PC-9 (cell line): Measurements from ENCODE around the gene ANO5. TPM values are rescaled to one million over a fixed set of nuclear protein-coding genes. Genes with fewer than 3 reads are reported as not detected.

Source experiments
- BruUV-seq: library from RNA; stranded (reverse); fragments of 400-500 nt; replicated peaks from 2 replicates; lab custom pipeline; 2021; lab: Mats Ljungman, UMichigan
- CTCF ChIA-PET: fragments of 300-600 bp; sonication (Branson Sonifier 250); formaldehyde crosslinking; loops from one replicate; lab custom pipeline; 2022; ENCODE audit warnings: antibody characterized with exemption; lab: Charles Lee
- POLR2A ChIA-PET: fragments of 300-600 bp; sonication (Branson Sonifier 250); formaldehyde crosslinking; loops from one replicate; lab custom pipeline; 2022; ENCODE audit warnings: antibody characterized with exemption; ENCODE audit not compliant: unreplicated experiment; lab: Charles Lee
- DNase-seq, 2 experiments: peaks; one replicate each; pipeline versions ENCODE4 v3.0.0 to v3.0.0-alpha.2; 2015 to 2022; ENCODE audit warnings: mixed read lengths in 1 of 2
- H2AFZ ChIP-seq: fragments of 200-600 bp; sonication (generic); 2 replicates; pipeline ENCODE4 v1.8.1; 2017; ENCODE audit warnings: antibody characterized with exemption
- H3F3A ChIP-seq: fragments of 200-600 bp; sonication (generic); 2 replicates; pipeline ENCODE4 v1.8.1; 2017; ENCODE audit warnings: antibody characterized with exemption, mild to moderate bottlenecking, low read depth; ENCODE audit not compliant: insufficient read depth
- H3K27ac ChIP-seq: fragments of 200-600 bp; sonication (generic); 2 replicates; pipeline ENCODE4 v1.6.1; 2016; ENCODE audit warnings: mixed run types
- H3K27me3 ChIP-seq: fragments of 200-600 bp; sonication (generic); 2 replicates; pipeline ENCODE4 v1.6.1; 2016; ENCODE audit warnings: low read depth, mixed run types; ENCODE audit not compliant: insufficient read depth
- H3K36me3 ChIP-seq: fragments of 200-600 bp; sonication (generic); 2 replicates; pipeline ENCODE4 v1.6.1; 2016; ENCODE audit warnings: low read depth, mixed run types
- H3K4me1 ChIP-seq: fragments of 200-600 bp; sonication (generic); replicated peaks from 2 replicates; pipeline ENCODE4 v1.6.1; 2016; ENCODE audit warnings: mixed run types; ENCODE audit not compliant: insufficient read depth
- H3K4me2 ChIP-seq: fragments of 200-600 bp; sonication (generic); 2 replicates; pipeline ENCODE4 v1.6.1; 2017; ENCODE audit warnings: mixed run types
- H3K4me3 ChIP-seq: fragments of 200-600 bp; sonication (generic); 2 replicates; pipeline ENCODE4 v1.6.1; 2016; ENCODE audit warnings: mixed run types
- H3K79me2 ChIP-seq: fragments of 200-600 bp; sonication (generic); 2 replicates; pipeline ENCODE4 v1.6.1; 2017; ENCODE audit warnings: low read depth, mixed run types
- H3K9me2 ChIP-seq: fragments of 200-600 bp; sonication (generic); 2 replicates; pipeline ENCODE4 v1.8.1; 2017; ENCODE audit warnings: mild to moderate bottlenecking; ENCODE audit not compliant: insufficient read depth
- H3K9me3 ChIP-seq: fragments of 200-600 bp; sonication (generic); 2 replicates; pipeline ENCODE4 v1.8.1; 2016; ENCODE audit warnings: low read depth; ENCODE audit not compliant: insufficient read depth
- H4K20me1 ChIP-seq: fragments of 200-600 bp; sonication (generic); 2 replicates; pipeline ENCODE4 v1.8.1; 2017; ENCODE audit not compliant: insufficient read depth
- EZH2 ChIP-seq: fragments of 200-600 bp; sonication (generic); IDR thresholded peaks from 2 replicates; pipeline ENCODE4 v1.8.0; 2017; ENCODE audit warnings: antibody characterized with exemption, low read depth
- intact Hi-C: fragments of 100-400 bp; cut with micrococcal nuclease; formaldehyde crosslinking; loops from one replicate; pipeline ENCODE4 v1.10.0; 2022; ENCODE audit not compliant: unreplicated experiment
- total RNA-seq: library from RNA; stranded (reverse); gene quantifications from 2 replicates; pipeline ENCODE4 v1.2.3, GENCODE V29; 2021
- TF ChIP-seq, protein P1 (sequence below): fragments of 200-600 bp; sonication (generic); conservative IDR thresholded peaks from 2 replicates; pipeline ENCODE4 v1.6.1; 2017; ENCODE audit warnings: mixed run types, antibody characterized with exemption, mild to moderate bottlenecking, moderate library complexity

ANO5 gene
- total RNA-seq, 1 experiment from 2014 or later: not detected

GRCh38 chr11:22304337-22304961 lies 111.6 kb downstream of the ANO5 start:
- no peak overlapping the region for H3K4me2 ChIP-seq
- BruUV-seq: no TSS peak
- TF ChIP-seq, protein P1, sequence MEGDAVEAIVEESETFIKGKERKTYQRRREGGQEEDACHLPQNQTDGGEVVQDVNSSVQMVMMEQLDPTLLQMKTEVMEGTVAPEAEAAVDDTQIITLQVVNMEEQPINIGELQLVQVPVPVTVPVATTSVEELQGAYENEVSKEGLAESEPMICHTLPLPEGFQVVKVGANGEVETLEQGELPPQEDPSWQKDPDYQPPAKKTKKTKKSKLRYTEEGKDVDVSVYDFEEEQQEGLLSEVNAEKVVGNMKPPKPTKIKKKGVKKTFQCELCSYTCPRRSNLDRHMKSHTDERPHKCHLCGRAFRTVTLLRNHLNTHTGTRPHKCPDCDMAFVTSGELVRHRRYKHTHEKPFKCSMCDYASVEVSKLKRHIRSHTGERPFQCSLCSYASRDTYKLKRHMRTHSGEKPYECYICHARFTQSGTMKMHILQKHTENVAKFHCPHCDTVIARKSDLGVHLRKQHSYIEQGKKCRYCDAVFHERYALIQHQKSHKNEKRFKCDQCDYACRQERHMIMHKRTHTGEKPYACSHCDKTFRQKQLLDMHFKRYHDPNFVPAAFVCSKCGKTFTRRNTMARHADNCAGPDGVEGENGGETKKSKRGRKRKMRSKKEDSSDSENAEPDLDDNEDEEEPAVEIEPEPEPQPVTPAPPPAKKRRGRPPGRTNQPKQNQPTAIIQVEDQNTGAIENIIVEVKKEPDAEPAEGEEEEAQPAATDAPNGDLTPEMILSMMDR: peak; percentile 82
- no peak for TF ChIP-seq EZH2
- CTCF ChIA-PET: interaction anchor here (0.9 kb wide), 1 partner anchor 60 kb away, joined by 3 read pairs; no protein-coding TSS in a partner anchor
- H3K9me2 ChIP-seq: no peaks in the 10 kb centered on the region
- no peaks in the 10 kb centered on the region for H3K36me3 ChIP-seq
- H3K4me3 ChIP-seq: no peak overlapping the region
- no peak overlapping the region for H2AFZ ChIP-seq
- H3K27me3 ChIP-seq: no peaks in the 10 kb centered on the region
- no peak for DNase-seq
- no peak overlapping the region for H3K27ac ChIP-seq
- intact Hi-C loops: loop anchor here (5.0 to 10.0 kb wide), 2 partner anchors 57 to 1660 kb away; no protein-coding TSS in a partner anchor
- no peaks in the 10 kb centered on the region for H3F3A ChIP-seq
- POLR2A ChIA-PET: no interaction called here
- H3K4me1 ChIP-seq: no peaks in the 10 kb centered on the region
- no peaks in the 10 kb centered on the region for H3K9me3 ChIP-seq
- H3K79me2 ChIP-seq: no peaks in the 10 kb centered on the region
- H4K20me1 ChIP-seq: no peaks in the 10 kb centered on the region; the same call in 1 of the 2 replicates

GRCh38 chr11:22317656-22318055 lies 124.8 kb downstream of the ANO5 start:
- no peak for TF ChIP-seq EZH2
- TF ChIP-seq, protein P1: no peak
- no peaks in the 10 kb centered on the region for H3K4me1 ChIP-seq
- H3K27ac ChIP-seq: no peak overlapping the region
- no peak overlapping the region for H2AFZ ChIP-seq
- no peaks in the 10 kb centered on the region for H4K20me1 ChIP-seq
- H3F3A ChIP-seq: no peaks in the 10 kb centered on the region
- no peaks in the 10 kb centered on the region for H3K79me2 ChIP-seq
- no peak overlapping the region for H3K4me2 ChIP-seq
- BruUV-seq: no TSS peak
- H3K27me3 ChIP-seq: no peaks in the 10 kb centered on the region
- ChIA-PET POLR2A (no interaction called here), CTCF (no interaction called here)
- H3K9me2 ChIP-seq: no peaks in the 10 kb centered on the region
- no peaks in the 10 kb centered on the region for H3K36me3 ChIP-seq
- intact Hi-C loops: no loop called here
- no peak for DNase-seq
- H3K4me3 ChIP-seq: no peak overlapping the region
- H3K9me3 ChIP-seq: no peaks in the 10 kb centered on the region

GRCh38 chr11:22331771-22332170 lies 138.9 kb downstream of the ANO5 start:
- POLR2A ChIA-PET: no interaction called here
- intact Hi-C loops: no loop called here
- CTCF ChIA-PET: no interaction called here
- no peak for DNase-seq
- no TSS peak for BruUV-seq
- Histone ChIP-seq H4K20me1 (no peaks in the 10 kb centered on the region), H2AFZ (no peak overlapping the region), H3K79me2 (no peaks in the 10 kb centered on the region), H3K27ac (no peak overlapping the region), H3K4me1 (no peaks in the 10 kb centered on the region), H3K4me3 (no peak overlapping the region), H3K9me2 (no peaks in the 10 kb centered on the region), H3K27me3 (no peaks in the 10 kb centered on the region), H3K9me3 (no peaks in the 10 kb centered on the region), H3K4me2 (no peak overlapping the region), H3F3A (no peaks in the 10 kb centered on the region), H3K36me3 (no peaks in the 10 kb centered on the region)
- no peak for TF ChIP-seq EZH2
- TF ChIP-seq, protein P1: peak; percentile 43; the same call in 1 of the 2 replicates

Other genes starting within 250 kb of the ANO5 start
- not detected in 2 replicates for gene SLC17A6, start 145.3 kb downstream of the ANO5 start, total RNA-seq